ENCODE data around the gene LINC00237.

- no peak for TF ChIP-seq CTCF (IDR thresholded peaks at IDR 0.05)
- TF ChIP-seq POLR2A (IDR thresholded peaks at IDR 0.05): no peak
Measured at GRCh38 chr20:21075471-21075870, 30.7 kb downstream of the LINC00237 start.
